C4-2B (cell line): ENCODE data around the gene ZC3H7B.

ENCODE experiments used
- CTCF ChIP-seq: fragments of 450-650 bp; conservative IDR thresholded peaks from 2 replicates; pipeline ENCODE4 v1.5.1; 2017; ENCODE audit warnings: mild to moderate bottlenecking
- ZFX ChIP-seq: fragments of 450-650 bp; IDR thresholded peaks from 2 replicates; pipeline ENCODE4 v1.6.1; 2017

GRCh38 chr22:41280854-41281253 lies 20.5 kb upstream of the ZC3H7B start:
- no peak for TF ChIP-seq CTCF
- no peak for TF ChIP-seq ZFX
